Ascending aorta (tissue), 2 donors: Measurements from ENCODE around the gene ADAMTS12. TPM values are rescaled to one million over a fixed set of nuclear protein-coding genes. Genes with fewer than 3 reads are reported as not detected.

Experiments
- DNase-seq, 2 donors: peaks; one replicate each; pipeline ENCODE4 v3.0.0-alpha.2; 2019; ENCODE audit warnings: low spot score in 2 of 2
- H3K27ac ChIP-seq, 2 donors: fragments of 200-600 bp; sonication (generic); one replicate each; pipeline ENCODE4 v1.5.1; 2016 to 2017; ENCODE audit warnings: mild to moderate bottlenecking in 1 of 2
- H3K27me3 ChIP-seq: fragments of 200-600 bp; sonication (generic); one replicate; pipeline ENCODE4 v1.5.1; 2017
- H3K36me3 ChIP-seq, 2 donors: fragments of 200-600 bp; sonication (generic); one replicate each; pipeline ENCODE4 v1.5.1; 2016
- H3K4me1 ChIP-seq, 2 donors: fragments of 200-600 bp; sonication (generic); one replicate each; pipeline ENCODE4 v1.5.1; 2016 to 2017; ENCODE audit warnings: mild to moderate bottlenecking in 1 of 2
- H3K4me3 ChIP-seq, 2 donors: fragments of 200-600 bp; sonication (generic); one replicate each; pipeline ENCODE4 v1.5.1; 2016 to 2017; ENCODE audit warnings: mild to moderate bottlenecking in 1 of 2
- H3K9me3 ChIP-seq, 2 donors: fragments of 200-600 bp; sonication (generic); one replicate each; pipeline ENCODE4 v1.5.1; 2016
- intact Hi-C: fragments of 100-400 bp; cut with DNase I; formaldehyde crosslinking; loops from one replicate; pipeline ENCODE4 v1.15.1; 2023
- total RNA-seq: library from RNA; depleted of rRNA; stranded (reverse); fragments of >200 nt; gene quantifications from one replicate; pipeline ENCODE4 v1.1.0, GENCODE V29; 2016
- TF ChIP-seq, protein P1 (sequence below), 3 experiments: fragments of 200-600 bp in 2 of 3; fragments of 450-650 bp in 1 of 3; sonication (generic) in 2 of 3; IDR thresholded peaks; one replicate each; pipeline ENCODE4 v1.5.1; 2016 to 2019; ENCODE audit warnings: antibody characterized with exemption in 3 of 3, mild to moderate bottlenecking in 1 of 3, moderate library complexity in 1 of 3

ADAMTS12 gene
- total RNA-seq, 1 donor from 2014 or later = 1.4 TPM

DNA sequence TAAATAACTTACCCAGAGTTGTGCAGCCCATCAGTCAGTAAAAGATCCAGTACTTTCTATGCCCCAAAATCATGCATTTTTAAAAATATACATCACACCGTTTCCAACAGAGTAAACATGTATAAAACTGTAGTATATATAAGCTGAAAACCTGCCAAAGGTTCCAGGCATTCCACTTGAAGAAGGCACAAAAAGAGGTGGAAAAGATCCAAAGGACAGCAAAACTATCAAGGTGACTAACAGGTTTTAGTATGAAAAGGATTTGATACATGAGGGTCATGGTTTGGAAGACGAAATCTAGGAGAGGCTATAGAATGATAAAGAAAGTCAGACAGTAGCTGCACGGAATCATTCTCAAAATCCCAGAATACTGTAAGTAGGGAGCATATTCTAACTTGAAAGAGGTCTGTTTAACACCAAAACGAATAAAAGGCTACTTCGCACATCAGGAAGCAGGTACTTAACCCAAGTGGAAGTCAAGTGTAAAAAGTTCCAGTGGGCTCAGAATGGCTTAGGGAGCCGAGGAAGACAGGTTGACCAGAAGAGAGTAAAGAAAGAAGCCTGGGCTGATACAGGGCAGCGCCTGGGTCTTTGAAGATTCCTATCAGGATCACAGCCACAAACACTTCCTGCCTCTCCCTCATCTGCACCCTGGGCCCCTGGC lies 207.2 kb downstream of the ADAMTS12 start:
- Histone ChIP-seq H3K36me3 (no peaks in the 10 kb centered on the region), H3K27me3 (no peaks in the 10 kb centered on the region), H3K4me3 (no peak overlapping the region), H3K27ac (no peak overlapping the region), H3K4me1 (no peaks in the 10 kb centered on the region), H3K9me3 (no peaks in the 10 kb centered on the region)
- DNase-seq = no peak
- TF ChIP-seq, protein P1, sequence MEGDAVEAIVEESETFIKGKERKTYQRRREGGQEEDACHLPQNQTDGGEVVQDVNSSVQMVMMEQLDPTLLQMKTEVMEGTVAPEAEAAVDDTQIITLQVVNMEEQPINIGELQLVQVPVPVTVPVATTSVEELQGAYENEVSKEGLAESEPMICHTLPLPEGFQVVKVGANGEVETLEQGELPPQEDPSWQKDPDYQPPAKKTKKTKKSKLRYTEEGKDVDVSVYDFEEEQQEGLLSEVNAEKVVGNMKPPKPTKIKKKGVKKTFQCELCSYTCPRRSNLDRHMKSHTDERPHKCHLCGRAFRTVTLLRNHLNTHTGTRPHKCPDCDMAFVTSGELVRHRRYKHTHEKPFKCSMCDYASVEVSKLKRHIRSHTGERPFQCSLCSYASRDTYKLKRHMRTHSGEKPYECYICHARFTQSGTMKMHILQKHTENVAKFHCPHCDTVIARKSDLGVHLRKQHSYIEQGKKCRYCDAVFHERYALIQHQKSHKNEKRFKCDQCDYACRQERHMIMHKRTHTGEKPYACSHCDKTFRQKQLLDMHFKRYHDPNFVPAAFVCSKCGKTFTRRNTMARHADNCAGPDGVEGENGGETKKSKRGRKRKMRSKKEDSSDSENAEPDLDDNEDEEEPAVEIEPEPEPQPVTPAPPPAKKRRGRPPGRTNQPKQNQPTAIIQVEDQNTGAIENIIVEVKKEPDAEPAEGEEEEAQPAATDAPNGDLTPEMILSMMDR (IDR thresholded peaks at IDR 0.05) = no peak
- intact Hi-C loops = no loop called here

DNA sequence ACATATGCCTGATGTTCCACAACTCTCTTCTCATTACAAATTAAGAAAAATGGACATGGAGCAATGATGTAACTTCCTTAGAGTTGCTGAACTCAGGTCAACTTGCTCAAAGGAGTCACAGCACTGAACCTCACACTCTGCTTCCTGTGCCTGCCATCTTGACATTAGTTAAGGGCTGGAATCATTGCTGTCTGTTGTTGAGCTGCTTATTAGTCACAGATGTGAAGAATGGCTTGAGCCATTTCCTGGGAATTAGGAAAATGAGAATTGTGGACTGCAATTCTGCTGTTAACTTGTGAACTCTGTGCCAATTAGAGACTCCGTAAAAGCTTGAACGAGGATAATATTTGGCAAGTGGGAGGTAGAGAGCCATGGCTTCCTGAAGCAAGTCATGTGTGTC lies 212.0 kb downstream of the ADAMTS12 start:
- H3K27me3 ChIP-seq = no peaks in the 10 kb centered on the region
- DNase-seq = no peak
- no peaks in the 10 kb centered on the region for H3K9me3 ChIP-seq
- no peaks in the 10 kb centered on the region for H3K4me1 ChIP-seq
- H3K27ac ChIP-seq = no peak overlapping the region
- TF ChIP-seq, protein P1 (IDR thresholded peaks at IDR 0.05) = no peak
- H3K36me3 ChIP-seq = no peaks in the 10 kb centered on the region
- H3K4me3 ChIP-seq = no peak overlapping the region
- intact Hi-C loops = no loop called here

DNA sequence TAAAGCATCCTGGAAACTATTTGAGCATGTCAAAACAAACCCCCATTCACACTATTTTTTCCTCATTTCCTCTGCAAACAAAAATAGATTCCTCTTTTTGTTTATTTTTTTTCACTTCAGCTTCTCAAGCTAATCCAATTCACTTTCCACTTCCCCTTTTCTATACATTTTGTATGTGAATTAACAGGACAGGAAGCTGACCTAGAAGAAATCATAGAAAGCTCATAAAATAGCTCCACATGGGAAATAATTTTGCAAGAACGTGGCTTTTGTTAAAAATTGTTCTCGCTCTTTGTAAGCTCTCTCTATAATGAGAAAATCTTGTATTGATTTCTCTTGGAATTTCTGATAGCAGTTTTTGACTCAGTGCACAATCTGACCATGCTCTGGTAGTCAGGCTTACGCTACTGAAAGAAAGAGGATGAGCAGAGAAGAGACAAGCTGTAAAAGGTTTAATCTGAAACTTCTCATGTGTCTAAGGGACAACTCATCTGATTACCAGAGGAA lies 215.8 kb downstream of the ADAMTS12 start:
- Histone ChIP-seq H3K4me3 (no peak overlapping the region), H3K36me3 (no peaks in the 10 kb centered on the region), H3K4me1 (no peaks in the 10 kb centered on the region), H3K9me3 (no peaks in the 10 kb centered on the region), H3K27ac (no peak overlapping the region), H3K27me3 (no peaks in the 10 kb centered on the region)
- DNase-seq = no peak
- TF ChIP-seq, protein P1 (IDR thresholded peaks at IDR 0.05) = no peak
- intact Hi-C loops = no loop called here

DNA sequence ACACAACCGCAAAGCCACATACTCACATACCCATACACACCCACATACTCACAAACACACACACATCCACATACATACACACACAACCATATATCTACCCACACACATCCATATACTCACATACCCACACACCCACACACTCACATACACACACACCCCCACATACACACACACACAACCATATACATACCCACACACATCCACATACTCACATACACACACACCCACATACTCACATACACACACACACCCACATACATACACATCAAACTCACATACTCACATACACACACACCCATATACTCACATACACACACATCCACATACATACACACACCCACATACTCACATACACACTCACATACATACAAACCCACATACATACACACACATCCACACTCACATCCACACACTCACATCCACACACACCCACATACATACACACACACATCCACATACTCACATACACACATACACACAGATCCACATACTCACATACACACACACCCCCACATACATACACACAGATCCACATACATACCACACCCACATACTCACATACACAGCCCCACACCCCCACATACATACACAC lies 220.0 kb downstream of the ADAMTS12 start:
- H3K27me3 ChIP-seq = no peaks in the 10 kb centered on the region
- no peaks in the 10 kb centered on the region for H3K36me3 ChIP-seq
- no peak overlapping the region for H3K27ac ChIP-seq
- no peaks in the 10 kb centered on the region for H3K9me3 ChIP-seq
- intact Hi-C loops = no loop called here
- no peak overlapping the region for H3K4me3 ChIP-seq
- DNase-seq = no peak
- TF ChIP-seq, protein P1 (IDR thresholded peaks at IDR 0.05) = no peak
- H3K4me1 ChIP-seq = no peaks in the 10 kb centered on the region

DNA sequence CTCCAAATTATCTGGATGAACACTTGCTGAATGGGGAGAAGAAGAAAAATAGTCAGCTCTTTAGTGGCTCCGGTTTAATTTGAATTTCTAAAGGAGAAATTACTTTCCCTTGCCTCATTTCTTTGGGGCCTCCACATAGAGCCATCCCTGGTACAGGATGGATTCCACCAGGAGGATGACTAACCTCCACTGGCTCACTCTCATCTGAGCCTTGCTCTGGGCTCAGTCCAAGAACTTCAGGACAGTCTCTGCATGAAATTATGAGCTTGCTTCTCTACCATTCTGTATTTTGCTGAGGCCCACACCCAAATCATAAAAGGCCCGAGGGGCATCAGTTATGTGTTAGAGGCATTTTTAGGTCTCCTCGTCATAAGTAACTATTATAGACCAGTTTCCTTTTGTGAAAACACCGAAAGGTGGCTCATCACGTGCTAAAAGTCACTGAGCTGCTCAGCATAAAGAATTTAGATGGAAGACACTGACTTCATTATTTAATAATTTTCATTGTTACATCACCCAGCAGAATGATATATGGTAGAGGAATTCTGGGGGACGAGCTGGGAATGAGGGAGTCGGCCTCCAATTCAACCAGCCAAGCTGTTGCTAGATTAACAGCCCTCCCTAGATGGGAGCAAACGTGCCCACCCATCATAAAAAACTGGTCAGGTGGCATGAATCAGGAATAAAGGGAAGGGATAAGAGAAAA lies 228.9 kb downstream of the ADAMTS12 start:
- TF ChIP-seq, protein P1 (IDR thresholded peaks at IDR 0.05) = no peak
- Histone ChIP-seq H3K27me3 (no peaks in the 10 kb centered on the region), H3K36me3 (no peaks in the 10 kb centered on the region), H3K4me3 (no peak overlapping the region), H3K4me1 (no peaks in the 10 kb centered on the region), H3K9me3 (no peaks in the 10 kb centered on the region), H3K27ac (no peak overlapping the region)
- intact Hi-C loops = no loop called here
- DNase-seq = no peak
